CD14-positive monocyte (primary cell): ENCODE measurements around the gene SASH1. TPM values are rescaled to one million over a fixed set of nuclear protein-coding genes. Genes with fewer than 3 reads are reported as not detected.

Experiments used
- DNase-seq, 3 donors: peaks; one replicate each; pipeline ENCODE4 v3.0.0-alpha.2; 2011 to 2022
- H2AFZ ChIP-seq: 2 replicates; pipeline ENCODE4 v1.6.0; 2012; ENCODE audit warnings: mild to moderate bottlenecking, low read depth, low read length, inconsistent platforms; ENCODE audit not compliant: insufficient read depth, poor library complexity, severe bottlenecking
- H3K27ac ChIP-seq, 2 donors: 1 replicate in 1 of 2; 2 replicates in 1 of 2; pipeline ENCODE4 v1.5.1; 2012 to 2013; ENCODE audit warnings: low read length in 2 of 2, control low read depth in 1 of 2, inconsistent platforms in 1 of 2, low read depth in 1 of 2, mild to moderate bottlenecking in 1 of 2
- H3K27me3 ChIP-seq, 2 donors: one replicate each; pipeline versions ENCODE4 v1.6.0 to v1.6.1; 2011 to 2013; ENCODE audit warnings: low read length in 2 of 2; ENCODE audit not compliant: control insufficient read depth in 2 of 2, insufficient read depth in 2 of 2
- H3K36me3 ChIP-seq, 2 donors: replicated peaks in 1 of 2; 1 replicate in 1 of 2; 2 replicates in 1 of 2; pipeline versions ENCODE4 v1.5.1 to v1.6.1; 2012 to 2013; ENCODE audit warnings: low read length in 2 of 2, control low read depth in 1 of 2, inconsistent platforms in 1 of 2, mild to moderate bottlenecking in 1 of 2; ENCODE audit not compliant: insufficient read depth in 2 of 2, control insufficient read depth in 1 of 2
- H3K4me1 ChIP-seq, 2 donors: 1 replicate in 1 of 2; 2 replicates in 1 of 2; pipeline versions ENCODE4 v1.5.1 to v1.6.1; 2012 to 2013; ENCODE audit warnings: low read length in 2 of 2, control low read depth in 1 of 2, inconsistent platforms in 1 of 2, mild to moderate bottlenecking in 1 of 2, moderate library complexity in 1 of 2; ENCODE audit not compliant: insufficient read depth in 2 of 2, control insufficient read depth in 1 of 2
- H3K4me2 ChIP-seq: replicated peaks from 2 replicates; pipeline ENCODE3; 2012; ENCODE audit warnings: low read length, moderate library complexity, mild to moderate bottlenecking; ENCODE audit not compliant: poor library complexity, severe bottlenecking; ENCODE audit errors: extremely low read depth
- H3K4me3 ChIP-seq, 3 experiments: fragments of 200-600 bp in 1 of 3; sonication (generic) in 1 of 3; replicated peaks in 1 of 3; 1 replicate in 2 of 3; 2 replicates in 1 of 3; pipeline ENCODE4 v1.5.1; 2011 to 2013; ENCODE audit warnings: low read length in 3 of 3, mild to moderate bottlenecking in 3 of 3, control low read depth in 2 of 3, low read depth in 2 of 3, inconsistent platforms in 1 of 3, moderate library complexity in 1 of 3
- H3K79me2 ChIP-seq: 2 replicates; pipeline ENCODE4 v1.6.0; 2012; ENCODE audit warnings: mild to moderate bottlenecking, control low read depth, inconsistent platforms, low read length, moderate library complexity; ENCODE audit not compliant: insufficient read depth
- H3K9ac ChIP-seq: 2 replicates; pipeline ENCODE4 v1.6.0; 2017; ENCODE audit warnings: low read length, mild to moderate bottlenecking; ENCODE audit not compliant: insufficient read depth, poor library complexity, severe bottlenecking
- H3K9me3 ChIP-seq, 2 donors: replicated peaks in 1 of 2; 1 replicate in 1 of 2; 2 replicates in 1 of 2; pipeline versions ENCODE4 v1.5.1 to v1.6.1; 2012 to 2013; ENCODE audit warnings: low read length in 2 of 2, control low read depth in 1 of 2; ENCODE audit not compliant: control insufficient read depth in 1 of 2, insufficient read depth in 1 of 2
- H4K20me1 ChIP-seq: 2 replicates; pipeline ENCODE4 v1.6.0; 2012; ENCODE audit warnings: mild to moderate bottlenecking, low read length, control low read depth, moderate library complexity; ENCODE audit not compliant: insufficient read depth
- H3K27ac Mint-ChIP-seq, 7 donors: one replicate each; pipeline ENCODE4 v1.8.0; 2020; ENCODE audit warnings: mild to moderate bottlenecking in 7 of 7, mixed read lengths in 7 of 7, moderate library complexity in 6 of 7, inconsistent platforms in 2 of 7
- H3K27me3 Mint-ChIP-seq, 3 donors: one replicate each; pipeline ENCODE4 v1.8.0; 2021 to 2022; ENCODE audit warnings: low read depth in 3 of 3, mild to moderate bottlenecking in 3 of 3, mixed read lengths in 3 of 3, moderate library complexity in 3 of 3, inconsistent platforms in 1 of 3
- H3K36me3 Mint-ChIP-seq, 2 donors: one replicate each; pipeline ENCODE4 v1.8.0; 2020; ENCODE audit warnings: mixed read lengths in 2 of 2, inconsistent platforms in 1 of 2, mild to moderate bottlenecking in 1 of 2
- H3K4me1 Mint-ChIP-seq: one replicate; pipeline ENCODE4 v1.8.0; 2020; ENCODE audit warnings: mild to moderate bottlenecking, mixed read lengths
- H3K4me3 Mint-ChIP-seq, 2 donors: one replicate each; pipeline ENCODE4 v1.8.0; 2020; ENCODE audit warnings: mild to moderate bottlenecking in 2 of 2, mixed read lengths in 2 of 2, moderate library complexity in 1 of 2
- H3K9me3 Mint-ChIP-seq, 7 donors: one replicate each; pipeline ENCODE4 v1.8.0; 2020 to 2022; ENCODE audit warnings: mixed read lengths in 7 of 7, mild to moderate bottlenecking in 6 of 7, moderate library complexity in 6 of 7, inconsistent platforms in 2 of 7
- CTCF ChIP-seq: fragments of 200-600 bp; IDR thresholded peaks from one replicate; pipeline ENCODE4 v1.8.0; 2022; ENCODE audit warnings: antibody characterized with exemption, mild to moderate bottlenecking
- WGBS: methylation state at CpG from one replicate; pipeline ENCODE4 v1.1.5; 2013; ENCODE audit warnings: missing lambda C conversion rate; ENCODE audit not compliant: insufficient coverage; 5-methylcytosine and 5-hydroxymethylcytosine counted together
- intact Hi-C, 2 donors: fragments of 100-400 bp; cut with micrococcal nuclease; formaldehyde crosslinking; loops; one replicate each; pipeline versions ENCODE4 v1.15.0 to v1.15.1; 2023
- polyA plus RNA-seq, 3 donors: library from polyadenylated mRNA; depleted of rRNA in 1 of 3; unstranded in 2 of 3; stranded (reverse) in 1 of 3; fragments of 300-500 nt in 2 of 3; fragments of >200 nt in 1 of 3; fragmentation: Illumina TruSeq in 2 of 3; gene quantifications; 1 replicate in 2 of 3; 2 replicates in 1 of 3; pipeline ENCODE4 v1.2.3, GENCODE V29; 2012 to 2021

Gene SASH1
- polyA plus RNA-seq, 3 donors: 0.90 to 5.1 (median 4.7) TPM

- intact Hi-C loops: no loop called here
- no peak for DNase-seq
- Mint-ChIP-seq H3K4me1 (peaks cover 30% of the 10 kb centered on the region), H3K27ac (no peak overlapping the region), H3K36me3 (peaks cover 2 to 7% of the 10 kb centered on the region in 2 donors), H3K4me3 (peak overlapping the region in 1 of 2 donors; percentile 54), H3K27me3 (peaks cover 56 to 84% (median 66%) of the 10 kb centered on the region in 3 donors), H3K9me3 (peaks cover 0 to 22% (median 6%) of the 10 kb centered on the region in 7 donors)
- H3K79me2 ChIP-seq: no peaks in the 10 kb centered on the region
- no peaks in the 10 kb centered on the region for H3K36me3 ChIP-seq
- H3K27ac ChIP-seq: no peak overlapping the region
- TF ChIP-seq CTCF: no peak
- H3K9ac ChIP-seq: no peak overlapping the region
- peak overlapping the region in 1 of 3 experiments; percentile 8 for H3K4me3 ChIP-seq
- H3K27me3 ChIP-seq: peaks cover 60 to 79% of the 10 kb centered on the region in 2 donors
- no peaks in the 10 kb centered on the region for H3K9me3 ChIP-seq
- H3K4me1 ChIP-seq: peaks cover 10 to 18% of the 10 kb centered on the region in 2 donors
- WGBS: 82% methylated on average over 1 of the region's 1 CpG
- no peaks in the 10 kb centered on the region for H4K20me1 ChIP-seq
- H3K4me2 ChIP-seq: no peak overlapping the region
- H2AFZ ChIP-seq: no peak overlapping the region
These were observed 2.5 kb downstream of the SASH1 start for GRCh38 chr6:148345176-148345575.

GRCh38 chr6:148345578-148345977 lies 2.9 kb downstream of the SASH1 start:
- no peak overlapping the region for H3K27ac ChIP-seq
- WGBS: 100% methylated on average over 1 of the region's 4 CpGs
- no peak overlapping the region for H2AFZ ChIP-seq
- peaks cover 10 to 18% of the 10 kb centered on the region in 2 donors for H3K4me1 ChIP-seq
- H3K9ac ChIP-seq: no peak overlapping the region
- intact Hi-C loops: no loop called here
- H3K79me2 ChIP-seq: no peaks in the 10 kb centered on the region
- Mint-ChIP-seq H3K4me1 (peaks cover 30% of the 10 kb centered on the region), H3K4me3 (peak overlapping the region in 1 of 2 donors; percentile 54), H3K27ac (no peak overlapping the region), H3K36me3 (peaks cover 2 to 7% of the 10 kb centered on the region in 2 donors), H3K9me3 (peaks cover 0 to 22% (median 6%) of the 10 kb centered on the region in 7 donors), H3K27me3 (peaks cover 53 to 81% (median 63%) of the 10 kb centered on the region in 3 donors)
- no peak for TF ChIP-seq CTCF
- no peaks in the 10 kb centered on the region for H3K36me3 ChIP-seq
- H3K9me3 ChIP-seq: no peaks in the 10 kb centered on the region
- H3K4me3 ChIP-seq: no peak overlapping the region
- peaks cover 59 to 75% of the 10 kb centered on the region in 2 donors for H3K27me3 ChIP-seq
- no peak overlapping the region for H3K4me2 ChIP-seq
- H4K20me1 ChIP-seq: no peaks in the 10 kb centered on the region
- DNase-seq: no peak
